Smooth muscle cell of trachea (primary cell): Measurements from ENCODE around the gene LTBP1. TPM values are rescaled to one million over a fixed set of nuclear protein-coding genes. Genes with fewer than 3 reads are reported as not detected.

Experiments
- total RNA-seq: library from RNA; depleted of rRNA; stranded (reverse); fragments of >200 nt; gene quantifications from 2 replicates; pipeline ENCODE4 v1.2.1, GENCODE V29; 2014

LTBP1 gene
- 492 and 645 TPM in 2 replicates for total RNA-seq

GRCh38 chr2:32946314-32947075 is at the start of gene LTBP1:
LTBP1 (plus strand) TSS chr2:32946953; CDS start chr2:32947325, 372 bp downstream.

